CD14-positive monocyte (primary cell): ENCODE measurements around the gene TP53BP2. TPM values are rescaled to one million over a fixed set of nuclear protein-coding genes. Genes with fewer than 3 reads are reported as not detected.

Experiments
- DNase-seq, 3 donors: peaks; one replicate each; pipeline ENCODE4 v3.0.0-alpha.2; 2011 to 2022
- H2AFZ ChIP-seq: 2 replicates; pipeline ENCODE4 v1.6.0; 2012; ENCODE audit warnings: mild to moderate bottlenecking, low read depth, low read length, inconsistent platforms; ENCODE audit not compliant: insufficient read depth, poor library complexity, severe bottlenecking
- H3K27ac ChIP-seq, 2 donors: 1 replicate in 1 of 2; 2 replicates in 1 of 2; pipeline ENCODE4 v1.5.1; 2012 to 2013; ENCODE audit warnings: low read length in 2 of 2, control low read depth in 1 of 2, inconsistent platforms in 1 of 2, low read depth in 1 of 2, mild to moderate bottlenecking in 1 of 2
- H3K27me3 ChIP-seq, 2 donors: one replicate each; pipeline versions ENCODE4 v1.6.0 to v1.6.1; 2011 to 2013; ENCODE audit warnings: low read length in 2 of 2; ENCODE audit not compliant: control insufficient read depth in 2 of 2, insufficient read depth in 2 of 2
- H3K36me3 ChIP-seq, 2 donors: replicated peaks in 1 of 2; 1 replicate in 1 of 2; 2 replicates in 1 of 2; pipeline versions ENCODE4 v1.5.1 to v1.6.1; 2012 to 2013; ENCODE audit warnings: low read length in 2 of 2, control low read depth in 1 of 2, inconsistent platforms in 1 of 2, mild to moderate bottlenecking in 1 of 2; ENCODE audit not compliant: insufficient read depth in 2 of 2, control insufficient read depth in 1 of 2
- H3K4me1 ChIP-seq, 2 donors: 1 replicate in 1 of 2; 2 replicates in 1 of 2; pipeline versions ENCODE4 v1.5.1 to v1.6.1; 2012 to 2013; ENCODE audit warnings: low read length in 2 of 2, control low read depth in 1 of 2, inconsistent platforms in 1 of 2, mild to moderate bottlenecking in 1 of 2, moderate library complexity in 1 of 2; ENCODE audit not compliant: insufficient read depth in 2 of 2, control insufficient read depth in 1 of 2
- H3K4me2 ChIP-seq: replicated peaks from 2 replicates; pipeline ENCODE3; 2012; ENCODE audit warnings: low read length, moderate library complexity, mild to moderate bottlenecking; ENCODE audit not compliant: poor library complexity, severe bottlenecking; ENCODE audit errors: extremely low read depth
- H3K4me3 ChIP-seq, 3 experiments: fragments of 200-600 bp in 1 of 3; sonication (generic) in 1 of 3; replicated peaks in 1 of 3; 1 replicate in 2 of 3; 2 replicates in 1 of 3; pipeline ENCODE4 v1.5.1; 2011 to 2013; ENCODE audit warnings: low read length in 3 of 3, mild to moderate bottlenecking in 3 of 3, control low read depth in 2 of 3, low read depth in 2 of 3, inconsistent platforms in 1 of 3, moderate library complexity in 1 of 3
- H3K79me2 ChIP-seq: 2 replicates; pipeline ENCODE4 v1.6.0; 2012; ENCODE audit warnings: mild to moderate bottlenecking, control low read depth, inconsistent platforms, low read length, moderate library complexity; ENCODE audit not compliant: insufficient read depth
- H3K9ac ChIP-seq: 2 replicates; pipeline ENCODE4 v1.6.0; 2017; ENCODE audit warnings: low read length, mild to moderate bottlenecking; ENCODE audit not compliant: insufficient read depth, poor library complexity, severe bottlenecking
- H3K9me3 ChIP-seq, 2 donors: replicated peaks in 1 of 2; 1 replicate in 1 of 2; 2 replicates in 1 of 2; pipeline versions ENCODE4 v1.5.1 to v1.6.1; 2012 to 2013; ENCODE audit warnings: low read length in 2 of 2, control low read depth in 1 of 2; ENCODE audit not compliant: control insufficient read depth in 1 of 2, insufficient read depth in 1 of 2
- H4K20me1 ChIP-seq: 2 replicates; pipeline ENCODE4 v1.6.0; 2012; ENCODE audit warnings: mild to moderate bottlenecking, low read length, control low read depth, moderate library complexity; ENCODE audit not compliant: insufficient read depth
- H3K27ac Mint-ChIP-seq, 7 donors: one replicate each; pipeline ENCODE4 v1.8.0; 2020; ENCODE audit warnings: mild to moderate bottlenecking in 7 of 7, mixed read lengths in 7 of 7, moderate library complexity in 6 of 7, inconsistent platforms in 2 of 7
- H3K27me3 Mint-ChIP-seq, 3 donors: one replicate each; pipeline ENCODE4 v1.8.0; 2021 to 2022; ENCODE audit warnings: low read depth in 3 of 3, mild to moderate bottlenecking in 3 of 3, mixed read lengths in 3 of 3, moderate library complexity in 3 of 3, inconsistent platforms in 1 of 3
- H3K36me3 Mint-ChIP-seq, 2 donors: one replicate each; pipeline ENCODE4 v1.8.0; 2020; ENCODE audit warnings: mixed read lengths in 2 of 2, inconsistent platforms in 1 of 2, mild to moderate bottlenecking in 1 of 2
- H3K4me1 Mint-ChIP-seq: one replicate; pipeline ENCODE4 v1.8.0; 2020; ENCODE audit warnings: mild to moderate bottlenecking, mixed read lengths
- H3K4me3 Mint-ChIP-seq, 2 donors: one replicate each; pipeline ENCODE4 v1.8.0; 2020; ENCODE audit warnings: mild to moderate bottlenecking in 2 of 2, mixed read lengths in 2 of 2, moderate library complexity in 1 of 2
- H3K9me3 Mint-ChIP-seq, 7 donors: one replicate each; pipeline ENCODE4 v1.8.0; 2020 to 2022; ENCODE audit warnings: mixed read lengths in 7 of 7, mild to moderate bottlenecking in 6 of 7, moderate library complexity in 6 of 7, inconsistent platforms in 2 of 7
- CTCF ChIP-seq: fragments of 200-600 bp; IDR thresholded peaks from one replicate; pipeline ENCODE4 v1.8.0; 2022; ENCODE audit warnings: antibody characterized with exemption, mild to moderate bottlenecking
- WGBS: methylation state at CpG from one replicate; pipeline ENCODE4 v1.1.5; 2013; ENCODE audit warnings: missing lambda C conversion rate; ENCODE audit not compliant: insufficient coverage; 5-methylcytosine and 5-hydroxymethylcytosine counted together
- intact Hi-C, 2 donors: fragments of 100-400 bp; cut with micrococcal nuclease; formaldehyde crosslinking; loops; one replicate each; pipeline versions ENCODE4 v1.15.0 to v1.15.1; 2023
- polyA plus RNA-seq, 3 donors: library from polyadenylated mRNA; depleted of rRNA in 1 of 3; unstranded in 2 of 3; stranded (reverse) in 1 of 3; fragments of 300-500 nt in 2 of 3; fragments of >200 nt in 1 of 3; fragmentation: Illumina TruSeq in 2 of 3; gene quantifications; 1 replicate in 2 of 3; 2 replicates in 1 of 3; pipeline ENCODE4 v1.2.3, GENCODE V29; 2012 to 2021

Gene TP53BP2
- polyA plus RNA-seq, 3 donors = 5.7 to 19.7 (median 8.8) TPM

GRCh38 chr1:223849352-223850254 is 3.9 kb upstream of the TP53BP2 start:
- Mint-ChIP-seq H3K27ac (no peak overlapping the region), H3K4me1 (peaks cover 14% of the 10 kb centered on the region)
- H3K27me3 ChIP-seq = no peaks in the 10 kb centered on the region

GRCh38 chr1:223848536-223848935 is 2.8 kb upstream of the TP53BP2 start:
- Histone ChIP-seq H3K9me3 (no peaks in the 10 kb centered on the region), H3K27ac (no peak overlapping the region), H3K36me3 (no peaks in the 10 kb centered on the region), H3K9ac (no peak overlapping the region), H3K79me2 (peaks cover 21% of the 10 kb centered on the region), H3K27me3 (no peaks in the 10 kb centered on the region), H3K4me2 (no peak overlapping the region), H2AFZ (no peak overlapping the region), H3K4me3 (no peak overlapping the region), H3K4me1 (peaks cover 21 to 23% of the 10 kb centered on the region in 2 donors), H4K20me1 (peaks cover 13% of the 10 kb centered on the region)
- intact Hi-C loops = loop anchor here in 1 of 2 donors (10.0 kb wide), 1 partner anchor 54 kb away; no protein-coding TSS in a partner anchor
- no peak for TF ChIP-seq CTCF
- Mint-ChIP-seq H3K4me3 (no peak overlapping the region), H3K27ac (no peak overlapping the region), H3K4me1 (peaks cover 23% of the 10 kb centered on the region), H3K9me3 (no peaks in the 10 kb centered on the region), H3K27me3 (no peaks in the 10 kb centered on the region), H3K36me3 (no peaks in the 10 kb centered on the region)
- WGBS = no CpG with 5 or more reads among the region's 2 CpGs
- no peak for DNase-seq

More at GRCh38 chr1:223849352-223850254, 3.9 kb upstream of the TP53BP2 start:
- H3K79me2 ChIP-seq = peaks cover 11% of the 10 kb centered on the region
- H3K4me1 ChIP-seq = peaks cover 10 to 13% of the 10 kb centered on the region in 2 donors
- H3K4me3 ChIP-seq = no peak overlapping the region
- Mint-ChIP-seq H3K9me3 (no peaks in the 10 kb centered on the region), H3K36me3 (no peaks in the 10 kb centered on the region), H3K4me3 (no peak overlapping the region), H3K27me3 (peaks cover 0 to 2% (median 0%) of the 10 kb centered on the region in 3 donors)
- H3K9ac ChIP-seq = no peak overlapping the region
- H3K36me3 ChIP-seq = no peaks in the 10 kb centered on the region
- DNase-seq = no peak
- no peaks in the 10 kb centered on the region for H3K9me3 ChIP-seq
- H3K4me2 ChIP-seq = no peak overlapping the region
- intact Hi-C loops = loop anchor here in 1 of 2 donors (10.0 kb wide), 1 partner anchor 55 kb away; no protein-coding TSS in a partner anchor
- WGBS = 96% methylated on average over 3 of the region's 6 CpGs
- peaks cover 3% of the 10 kb centered on the region for H4K20me1 ChIP-seq
- H2AFZ ChIP-seq = no peak overlapping the region
- no peak overlapping the region for H3K27ac ChIP-seq
- no peak for TF ChIP-seq CTCF
